Cortex of kidney (tissue), 1 donor: ENCODE measurements around the gene VPS13D.
"Not testable (repeated sequence)": the region's sequence is repeated elsewhere in the genome, so short reads cannot be mapped to it uniquely, and the experiment has no call there.

Experiments used
- DNase-seq: peaks from one replicate; lab custom pipeline; 2025; lab: John Stamatoyannopoulos, UW

VPS13D gene

DNA sequence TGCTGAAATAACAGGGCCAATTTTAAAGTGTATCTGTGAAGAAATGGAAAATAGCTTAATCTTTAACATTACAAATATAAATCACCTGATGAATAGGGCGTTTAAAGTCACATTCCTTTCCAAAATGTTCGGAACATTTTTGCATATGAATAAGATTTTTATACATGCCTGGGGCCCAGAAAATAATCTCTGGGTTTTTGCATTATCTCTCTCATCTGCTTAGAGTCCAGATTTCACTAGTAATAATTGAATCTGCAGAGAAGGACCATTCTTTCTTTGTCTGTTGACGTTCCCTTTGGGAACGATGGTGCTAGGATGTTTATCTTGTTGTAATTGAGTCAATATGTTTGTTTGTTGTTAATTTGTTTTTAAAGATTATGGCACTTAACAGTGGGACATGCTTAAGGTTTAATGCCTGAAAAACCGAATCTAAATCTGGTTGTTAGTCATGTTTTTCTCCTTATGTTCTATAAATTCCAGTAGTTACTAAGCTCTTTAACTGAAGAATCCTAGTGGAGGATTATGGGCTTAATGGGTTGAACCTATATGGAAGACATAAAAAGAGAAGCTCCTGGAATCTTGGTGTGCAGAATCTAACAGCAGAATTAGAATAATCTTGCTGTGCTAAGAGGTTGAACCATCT lies 140.6 kb downstream of the VPS13D start:
- DNase-seq = no peak

DNA sequence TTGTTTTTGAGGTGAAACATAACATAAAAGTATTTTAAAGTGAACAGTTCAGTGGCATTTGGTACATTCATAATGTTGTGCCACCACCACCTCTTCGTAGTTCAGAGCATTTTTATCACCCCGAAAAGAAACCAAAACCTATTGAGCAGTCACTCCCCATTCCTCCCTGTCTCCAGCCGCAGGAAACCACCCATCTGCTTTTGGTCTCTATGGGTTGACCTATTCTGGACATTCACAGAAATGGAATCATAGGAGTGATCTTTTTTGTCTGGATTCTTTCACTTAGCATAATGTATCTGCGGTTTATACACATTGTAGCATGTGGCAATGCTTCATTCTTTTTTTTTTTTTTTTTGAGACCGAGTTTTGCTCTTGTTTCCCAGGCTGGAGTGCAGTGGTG lies 141.2 kb downstream of the VPS13D start:
- no peak for DNase-seq

DNA sequence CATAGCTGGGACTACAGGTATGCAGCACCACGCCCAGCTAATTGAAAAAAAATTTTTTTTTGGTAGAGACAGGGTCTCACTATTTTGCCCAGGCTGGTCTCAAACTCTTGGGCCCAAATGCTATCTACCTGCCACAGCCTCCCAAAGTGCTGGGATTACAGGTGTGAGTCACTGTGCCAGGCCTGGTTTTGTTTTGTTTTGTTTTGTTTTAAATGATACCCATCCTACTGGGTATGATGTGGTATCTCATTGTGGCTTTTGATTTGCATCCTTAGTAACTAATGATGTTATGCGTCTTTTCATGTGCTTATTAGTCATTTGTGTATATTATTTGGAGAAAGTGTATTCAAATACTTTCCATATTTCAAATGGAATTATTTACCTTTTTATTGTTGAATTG lies 142.3 kb downstream of the VPS13D start:
- DNase-seq = no peak

- no peak for DNase-seq
Measured at GRCh38 chr1:12372761-12373160, 142.9 kb downstream of the VPS13D start.

GRCh38 chr1:12375133-12375829 lies 145.5 kb downstream of the VPS13D start:
- no peak for DNase-seq

- DNase-seq = no peak
Measured at GRCh38 chr1:12376236-12377045, 146.6 kb downstream of the VPS13D start.

GRCh38 chr1:12380326-12381249 lies 150.8 kb downstream of the VPS13D start:
- no peak for DNase-seq

DNA sequence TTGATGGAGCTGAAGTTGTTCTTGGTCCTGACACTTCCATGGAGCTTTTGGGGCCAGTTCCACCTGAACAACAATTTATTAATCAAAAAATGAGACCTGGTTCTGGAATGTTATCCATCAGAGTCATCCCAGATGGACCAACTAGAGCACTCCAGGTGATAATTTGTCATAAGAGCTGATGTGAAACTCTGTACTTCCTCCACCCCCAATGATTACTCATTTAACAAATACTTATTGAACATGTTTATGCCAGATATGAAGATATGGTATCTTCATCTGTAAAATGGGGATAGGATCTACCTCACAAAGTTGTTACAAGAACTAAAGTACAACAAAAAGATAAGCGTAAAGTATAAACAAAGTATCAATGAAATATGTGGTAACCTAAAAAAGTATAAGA lies 153.2 kb downstream of the VPS13D start:
- no peak for DNase-seq

- no peak for DNase-seq
Measured at GRCh38 chr1:12383786-12384185, 154.0 kb downstream of the VPS13D start.

DNA sequence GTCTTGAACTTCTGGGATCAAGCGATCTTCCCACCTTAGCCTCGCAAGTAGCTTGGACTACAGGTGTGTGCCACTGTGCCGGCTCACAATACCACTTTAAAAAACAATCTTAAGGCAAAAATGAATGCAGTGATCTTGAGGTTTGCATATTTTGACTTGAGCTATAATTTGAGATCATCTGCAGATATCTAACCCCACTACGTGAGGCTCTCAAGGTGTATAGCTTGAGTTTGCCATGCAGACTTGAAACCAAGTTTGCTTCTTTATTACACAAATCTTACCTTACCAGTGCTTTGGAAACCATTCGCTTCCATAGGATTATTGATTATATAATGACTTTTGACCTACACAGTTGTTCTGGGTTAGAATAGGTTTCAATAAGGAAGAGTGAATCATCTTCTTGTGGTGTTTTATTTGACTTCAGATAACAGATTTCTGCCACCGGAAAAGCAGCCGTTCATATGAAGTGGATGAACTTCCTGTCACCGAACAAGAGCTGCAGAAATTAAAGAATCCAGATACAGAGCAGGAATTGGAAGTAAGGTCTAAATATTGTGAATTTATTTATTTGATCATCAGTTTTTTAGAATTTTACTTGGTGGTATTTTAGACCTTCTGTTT lies 155.1 kb downstream of the VPS13D start:
- no peak for DNase-seq

- DNase-seq = no peak
Measured at GRCh38 chr1:12386130-12386529, 156.3 kb downstream of the VPS13D start.

- DNase-seq = no peak
Measured at GRCh38 chr1:12387641-12388040, 157.8 kb downstream of the VPS13D start.

DNA sequence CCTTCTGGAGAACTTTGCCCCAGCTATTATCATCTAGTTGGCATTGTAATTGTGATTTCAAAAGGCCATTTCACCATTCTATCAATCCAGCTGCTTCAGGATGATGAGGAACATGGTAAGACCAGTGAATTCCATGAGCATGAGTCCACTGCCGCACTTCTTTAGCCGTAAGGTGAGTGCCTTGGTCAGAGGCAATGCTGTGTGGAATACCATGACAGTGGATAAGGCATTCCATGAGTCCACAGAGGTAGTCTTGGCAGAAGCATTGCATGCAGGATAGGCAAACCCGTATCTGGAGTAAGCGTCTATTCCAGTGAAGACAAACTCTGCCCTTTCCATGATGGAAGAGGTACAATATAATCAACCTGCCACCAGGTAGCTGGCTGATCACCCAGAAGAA lies 160.5 kb downstream of the VPS13D start:
- not testable (repeated sequence) for DNase-seq

GRCh38 chr1:12397462-12398450 lies 167.9 kb downstream of the VPS13D start:
- no peak for DNase-seq

- no peak for DNase-seq
Measured at GRCh38 chr1:12398479-12398878, 168.6 kb downstream of the VPS13D start.

GRCh38 chr1:12400027-12400693 lies 170.3 kb downstream of the VPS13D start:
- no peak for DNase-seq

DNA sequence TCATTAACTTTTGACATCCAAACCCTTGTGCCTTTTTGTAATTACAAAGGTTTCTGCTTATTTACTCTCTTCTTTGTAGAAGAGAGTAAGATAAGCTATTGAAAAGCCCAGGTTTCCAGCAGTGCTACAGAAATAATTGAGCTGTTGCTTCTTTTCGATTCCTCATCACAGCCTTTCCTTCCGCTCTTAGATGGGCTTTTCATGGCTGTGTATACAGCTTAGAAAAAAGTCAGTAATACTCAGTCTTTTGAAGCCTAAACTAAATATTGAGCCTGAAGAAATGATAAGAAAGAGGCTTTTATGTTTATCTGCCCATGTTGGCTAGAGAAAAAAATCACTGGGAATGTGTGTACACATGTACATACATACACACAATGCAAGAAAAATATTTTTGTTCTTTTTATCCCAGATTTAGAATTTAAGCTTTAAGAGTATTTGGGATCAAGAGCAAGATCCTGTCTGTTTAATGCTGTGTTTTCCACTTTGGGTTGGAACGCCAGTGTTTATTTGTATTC lies 172.4 kb downstream of the VPS13D start:
- no peak for DNase-seq

DNA sequence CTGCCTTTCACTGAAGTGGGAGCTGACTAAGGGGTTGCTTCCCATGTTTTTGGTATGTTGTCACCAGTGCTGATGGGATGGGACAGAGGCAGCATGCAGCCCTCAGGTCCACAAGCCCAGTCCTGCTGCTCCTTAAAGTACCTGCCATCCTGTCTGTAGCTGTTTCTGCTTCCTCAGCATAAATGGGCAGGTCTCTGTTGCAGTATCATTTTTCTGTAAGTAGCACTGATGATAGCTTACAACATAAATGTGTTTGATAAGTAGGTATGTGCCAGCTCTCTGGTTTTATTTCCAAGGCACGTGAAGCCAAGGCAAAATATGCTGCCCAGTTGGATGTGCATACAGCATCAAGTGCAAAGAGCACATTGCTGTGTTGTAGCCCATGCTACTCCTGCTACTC lies 173.0 kb downstream of the VPS13D start:
- DNase-seq = no peak

DNA sequence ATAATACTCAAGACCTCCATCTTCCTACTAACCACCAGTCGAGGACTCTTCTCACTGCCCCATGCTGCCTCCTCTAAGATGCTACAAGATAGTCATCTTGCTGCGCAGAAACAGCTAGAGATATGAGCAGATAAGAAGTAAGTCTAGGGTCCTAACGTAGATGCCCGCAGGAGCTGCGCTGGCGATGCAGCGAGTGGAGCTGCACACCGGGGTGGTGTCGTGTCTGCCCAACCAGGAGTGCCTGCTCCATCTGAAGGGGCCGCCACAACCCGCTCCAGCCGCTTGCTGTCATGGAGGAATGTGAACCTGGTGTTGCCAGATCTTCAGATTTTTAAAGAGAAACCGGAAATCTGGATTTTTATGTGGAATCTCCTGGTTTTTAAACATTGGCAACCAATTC lies 175.1 kb downstream of the VPS13D start:
- DNase-seq = no peak
